ENCODE data around the gene RFNG. TPM values are rescaled to one million over a fixed set of nuclear protein-coding genes. Genes with fewer than 3 reads are reported as not detected.
A peak's percentile ranks its signal among the peaks of the same experiment; 100 is the strongest.

Gene RFNG
- total and polyA plus RNA-seq, 2 of the 13 experiments (the other 11 are each of a cell fraction or from before 2014, with no cell fraction given), result 61.4 to 64.0 TPM

DNA sequence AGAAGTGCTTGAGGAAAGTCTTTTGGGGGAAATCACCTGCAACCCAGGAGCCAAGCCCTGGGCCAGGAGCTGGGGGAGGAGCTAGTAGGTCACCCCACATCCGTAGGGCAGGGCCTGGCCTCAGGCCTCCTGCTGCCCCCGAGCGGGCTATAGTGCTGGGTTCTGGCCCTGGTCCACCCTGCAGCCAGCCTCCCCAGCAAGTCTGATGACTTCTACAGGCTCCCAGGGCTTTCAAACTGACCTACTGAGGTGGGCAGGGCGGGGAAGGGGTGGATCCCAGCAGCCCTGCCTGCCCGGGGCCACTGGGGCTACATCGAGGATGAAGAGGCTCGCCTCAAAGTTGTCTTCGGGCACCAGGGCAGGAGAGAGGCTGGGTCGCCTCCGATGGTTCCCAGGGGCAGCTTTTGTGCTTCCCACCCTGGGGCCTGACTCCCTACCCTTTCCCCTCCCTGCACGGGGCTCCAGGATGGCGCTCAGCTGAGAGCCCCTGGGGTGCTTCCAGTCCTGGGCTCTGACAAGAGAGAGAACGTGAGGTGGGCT lies 33.9 kb downstream of the RFNG start (continued):
- TF ChIP-seq BORCS8-MEF2B (CRISPR knock-in tag; IDR thresholded peaks at IDR 0.05) (0 out of 2 replicates have a peak, but pooled peaks have one; percentile 9), ZBTB7B (CRISPR knock-in tag; IDR thresholded peaks at IDR 0.05) (no peak), POGZ (CRISPR knock-in tag; IDR thresholded peaks at IDR 0.05) (no peak), ZSCAN22 (CRISPR knock-in tag; IDR thresholded peaks at IDR 0.05) (no peak), AKAP8 (CRISPR knock-in tag; IDR thresholded peaks at IDR 0.05) (no peak), KLF12 (CRISPR knock-in tag; IDR thresholded peaks at IDR 0.05; ENCODE audit: borderline replicate concordance) (no peak), TBP (CRISPR knock-in tag; IDR thresholded peaks at IDR 0.05) (no peak), JARID2 (CRISPR knock-in tag; IDR thresholded peaks at IDR 0.05; ENCODE audit: insufficient replicate concordance) (no peak), POLR2AphosphoS5 (IDR thresholded peaks at IDR 0.05; ENCODE audit: low read depth, low read length) (0 out of 2 replicates have a peak, but pooled peaks have one; percentile 16), ZNF407 (CRISPR knock-in tag; IDR thresholded peaks at IDR 0.05; ENCODE audit: not compliant biosample characterization) (no peak), ZNF562 (CRISPR knock-in tag; IDR thresholded peaks at IDR 0.05; ENCODE audit: borderline replicate concordance) (no peak), RAD21 (CRISPR knock-in tag; IDR thresholded peaks at IDR 0.05) (no peak), SALL1 (CRISPR knock-in tag; IDR thresholded peaks at IDR 0.05) (no peak), SOX5 (CRISPR knock-in tag; IDR thresholded peaks at IDR 0.05; ENCODE audit: borderline replicate concordance) (no peak), ZNF18 (CRISPR knock-in tag; IDR thresholded peaks at IDR 0.05; ENCODE audit: insufficient replicate concordance) (no peak), ZNF530 (CRISPR knock-in tag; IDR thresholded peaks at IDR 0.05; ENCODE audit: low read depth) (no peak), SALL2 (CRISPR knock-in tag; IDR thresholded peaks at IDR 0.05) (no peak), RARA (CRISPR knock-in tag; IDR thresholded peaks at IDR 0.05) (no peak)
- TF ChIP-seq, protein P1, sequence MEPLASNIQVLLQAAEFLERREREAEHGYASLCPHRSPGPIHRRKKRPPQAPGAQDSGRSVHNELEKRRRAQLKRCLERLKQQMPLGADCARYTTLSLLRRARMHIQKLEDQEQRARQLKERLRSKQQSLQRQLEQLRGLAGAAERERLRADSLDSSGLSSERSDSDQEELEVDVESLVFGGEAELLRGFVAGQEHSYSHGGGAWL (CRISPR knock-in tag; IDR thresholded peaks at IDR 0.05), result 0 out of 2 replicates have a peak, but pooled peaks have one; percentile 3
- TF ChIP-seq, protein P2, sequence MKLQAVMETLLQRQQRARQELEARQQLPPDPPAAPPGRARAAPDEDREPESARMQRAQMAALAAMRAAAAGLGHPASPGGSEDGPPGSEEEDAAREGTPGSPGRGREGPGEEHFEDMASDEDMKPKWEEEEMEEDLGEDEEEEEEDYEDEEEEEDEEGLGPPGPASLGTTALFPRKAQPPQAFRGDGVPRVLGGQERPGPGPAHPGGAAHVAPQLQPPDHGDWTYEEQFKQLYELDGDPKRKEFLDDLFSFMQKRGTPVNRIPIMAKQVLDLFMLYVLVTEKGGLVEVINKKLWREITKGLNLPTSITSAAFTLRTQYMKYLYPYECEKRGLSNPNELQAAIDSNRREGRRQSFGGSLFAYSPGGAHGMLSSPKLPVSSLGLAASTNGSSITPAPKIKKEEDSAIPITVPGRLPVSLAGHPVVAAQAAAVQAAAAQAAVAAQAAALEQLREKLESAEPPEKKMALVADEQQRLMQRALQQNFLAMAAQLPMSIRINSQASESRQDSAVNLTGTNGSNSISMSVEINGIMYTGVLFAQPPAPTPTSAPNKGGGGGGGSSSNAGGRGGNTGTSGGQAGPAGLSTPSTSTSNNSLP (IDR thresholded peaks at IDR 0.05; ENCODE audit: low read depth, low read length), result no peak
